ENCODE measurements around the gene GPR143. TPM values are rescaled to one million over a fixed set of nuclear protein-coding genes. Genes with fewer than 3 reads are reported as not detected.

GPR143 gene
- total and polyA plus RNA-seq, 10 of the 15 experiments (the other 5 are each of a cell fraction or from before 2014, with no cell fraction given) = 0.05 to 0.31 (median 0.15) TPM; not detected in 5

- RAD21 ChIA-PET (ENCODE audit: unreplicated experiment) = no interaction called here
- CTCF ChIA-PET = no interaction called here
- Histone ChIP-seq H3K79me2 (ENCODE audit: control insufficient read depth, insufficient read depth, low read length) (no peaks in the 10 kb centered on the region), H3K9ac (ENCODE audit: control insufficient read depth, insufficient read depth, low read length) (no peak overlapping the region), H3K27me3 (replicated peaks in 1 of 2; ENCODE audit: control insufficient read depth in 2 of 2, insufficient read depth in 2 of 2, low read length in 1 of 2) (no peaks in the 10 kb centered on the region), H3K4me1 (ENCODE audit: control insufficient read depth, insufficient read depth, low read length) (no peaks in the 10 kb centered on the region), H3K27ac (ENCODE audit: control insufficient read depth, insufficient read depth) (no peak overlapping the region), H3K9me3 (replicated peaks; ENCODE audit: control insufficient read depth, insufficient read depth, low read length) (no peaks in the 10 kb centered on the region), H3K4me2 (ENCODE audit: control insufficient read depth, insufficient read depth) (no peak overlapping the region), H3K4me3 (no peak overlapping the region), H2AFZ (ENCODE audit: control insufficient read depth, low read depth, low read length) (no peak overlapping the region), H4K20me1 (ENCODE audit: control insufficient read depth, insufficient read depth) (no peaks in the 10 kb centered on the region), H3K36me3 (ENCODE audit: control insufficient read depth in 2 of 2, insufficient read depth in 2 of 2, low read length in 1 of 2) (no peaks in the 10 kb centered on the region)
- intact Hi-C loops (cut with micrococcal nuclease; ENCODE audit: unreplicated experiment) (no loop called here), in situ Hi-C loops (cut with MboI) (no loop called here)
- TF ChIP-seq E2F8 (IDR thresholded peaks at IDR 0.05; ENCODE audit: low read depth, partially characterized antibody) = no peak
- no peak for TF ChIP-seq SKIL (IDR thresholded peaks at IDR 0.05; ENCODE audit: low read depth, poor library complexity, severe bottlenecking)
- TF ChIP-seq RFX5 (IDR thresholded peaks at IDR 0.05; ENCODE audit: low read depth, low read length) = no peak
- no peak for TF ChIP-seq ZNF592 (IDR thresholded peaks at IDR 0.05)
- no peak for TF ChIP-seq HDGF (IDR thresholded peaks at IDR 0.05)
- ATAC-seq = peak; percentile 76
- no peak for DNase-seq (ENCODE audit: low read depth, low spot score)
- WGBS (ENCODE audit: insufficient coverage, insufficient replicate concordance, low lambda C conversion rate, missing lambda C conversion rate) = 14% methylated on average over 8 of the region's 8 CpGs
- BruUV-seq (replicated peaks) = no TSS peak
- SMC1A ChIA-PET (ENCODE audit: uncharacterized antibody, unreplicated experiment) = no interaction called here
- POLR2A ChIA-PET = no interaction called here
- no peak for FAIRE-seq
Observed at GRCh38 chrX:9775930-9776329, 10.3 kb upstream of the GPR143 start.

All from GM12878 (cell line).